Esophagus muscularis mucosa (tissue), 4 donors: Measurements from ENCODE around the gene CDH22. TPM values are rescaled to one million over a fixed set of nuclear protein-coding genes. Genes with fewer than 3 reads are reported as not detected.

Experiments used
- DNase-seq: peaks from one replicate; pipeline ENCODE4 v3.0.0-alpha.2; 2017; ENCODE audit errors: extremely low spot score
- H3K27ac ChIP-seq, 4 donors: fragments of 200-600 bp; sonication (generic); replicated peaks in 1 of 4; 1 replicate in 3 of 4; 2 replicates in 1 of 4; pipeline ENCODE4 v1.5.1; 2016 to 2019; ENCODE audit warnings: mild to moderate bottlenecking in 1 of 4
- H3K27me3 ChIP-seq, 4 donors: fragments of 200-600 bp; sonication (generic); one replicate each; pipeline versions ENCODE4 v1.5.1 to v1.6.0; 2016 to 2019
- H3K36me3 ChIP-seq, 4 donors: fragments of 200-600 bp; sonication (generic); one replicate each; pipeline ENCODE4 v1.5.1; 2016 to 2019
- H3K4me1 ChIP-seq, 4 donors: fragments of 200-600 bp; sonication (generic); one replicate each; pipeline ENCODE4 v1.5.1; 2016 to 2019
- H3K4me3 ChIP-seq, 4 donors: fragments of 200-600 bp; sonication (generic); 1 replicate in 2 of 4; 2 replicates in 2 of 4; pipeline ENCODE4 v1.5.1; 2016 to 2019; ENCODE audit warnings: mild to moderate bottlenecking in 4 of 4, moderate library complexity in 1 of 4
- H3K9me3 ChIP-seq, 4 donors: fragments of 200-600 bp; sonication (generic); 1 replicate in 3 of 4; 2 replicates in 1 of 4; pipeline ENCODE4 v1.5.1; 2016 to 2019
- CTCF ChIP-seq, 3 experiments: fragments of 200-600 bp in 2 of 3; fragments of 450-650 bp in 1 of 3; sonication (generic) in 2 of 3; IDR thresholded peaks; one replicate each; pipeline ENCODE4 v1.5.1; 2017 to 2019; ENCODE audit warnings: antibody characterized with exemption in 3 of 3, mild to moderate bottlenecking in 2 of 3, moderate library complexity in 1 of 3
- EP300 ChIP-seq: sonication (generic); formaldehyde crosslinking; IDR thresholded peaks from one replicate; pipeline ENCODE4 v1.6.1; 2017; ENCODE audit warnings: antibody characterized with exemption
- POLR2A ChIP-seq: fragments of 450-650 bp; IDR thresholded peaks from one replicate; pipeline ENCODE4 v1.6.1; 2017; ENCODE audit warnings: antibody characterized with exemption, moderate library complexity, mild to moderate bottlenecking, low read depth
- POLR2AphosphoS5 ChIP-seq, 2 donors: sonication (generic); formaldehyde crosslinking; IDR thresholded peaks; one replicate each; pipeline ENCODE4 v1.6.1; 2017; ENCODE audit warnings: antibody characterized with exemption in 2 of 2
- WGBS: methylation state at CpG from one replicate; pipeline ENCODE4 v1.1.5; 2018; 5-methylcytosine and 5-hydroxymethylcytosine counted together
- intact Hi-C: fragments of 100-400 bp; cut with DNase I; formaldehyde crosslinking; loops from one replicate; pipeline ENCODE4 v1.15.1; 2023
- total RNA-seq, 4 donors: library from RNA; depleted of rRNA; stranded (reverse); fragments of >200 nt; gene quantifications; one replicate each; pipeline versions ENCODE4 v1.1.0 to v1.2.1, GENCODE V29; 2016

Gene CDH22
- total RNA-seq, 4 donors from 2014 or later: 0.17 to 0.69 (median 0.42) TPM; not detected in 1

GRCh38 chr20:46183768-46184167 lies 124.5 kb downstream of the CDH22 start:
- DNase-seq: no peak
- intact Hi-C loops: no loop called here
- 92% methylated on average over 5 of the region's 5 CpGs for WGBS

GRCh38 chr20:46182276-46183200 lies 125.8 kb downstream of the CDH22 start:
- 52% methylated on average over 11 of the region's 13 CpGs for WGBS
- Histone ChIP-seq H3K4me1 (no peaks in the 10 kb centered on the region), H3K4me3 (no peak overlapping the region), H3K9me3 (no peaks in the 10 kb centered on the region), H3K27me3 (peaks cover 0 to 82% (median 6%) of the 10 kb centered on the region in 4 donors), H3K36me3 (no peaks in the 10 kb centered on the region), H3K27ac (no peak overlapping the region)
- intact Hi-C loops: no loop called here
- no peak for TF ChIP-seq POLR2AphosphoS5 (IDR thresholded peaks at IDR 0.05)
- no peak for DNase-seq

More at GRCh38 chr20:46183768-46184167, 124.5 kb downstream of the CDH22 start:
- TF ChIP-seq POLR2AphosphoS5 (IDR thresholded peaks at IDR 0.05): no peak
- TF ChIP-seq POLR2A: no peak
- TF ChIP-seq CTCF (IDR thresholded peaks at IDR 0.05): no peak
- no peak for TF ChIP-seq EP300
- Histone ChIP-seq H3K27ac (no peak overlapping the region), H3K4me1 (no peaks in the 10 kb centered on the region), H3K4me3 (no peak overlapping the region), H3K9me3 (no peaks in the 10 kb centered on the region), H3K36me3 (no peaks in the 10 kb centered on the region), H3K27me3 (peaks cover 0 to 83% (median 6%) of the 10 kb centered on the region in 4 donors)

- no peaks in the 10 kb centered on the region for H3K9me3 ChIP-seq
- WGBS: 72% methylated on average over 8 of the region's 8 CpGs
- peaks cover 0 to 3% (median 1%) of the 10 kb centered on the region in 4 donors for H3K4me1 ChIP-seq
- peaks cover 0 to 83% (median 11%) of the 10 kb centered on the region in 4 donors for H3K27me3 ChIP-seq
- H3K4me3 ChIP-seq: no peak overlapping the region
- DNase-seq: no peak
- H3K36me3 ChIP-seq: no peaks in the 10 kb centered on the region
- no peak overlapping the region for H3K27ac ChIP-seq
- TF ChIP-seq POLR2AphosphoS5 (IDR thresholded peaks at IDR 0.05): no peak
- TF ChIP-seq POLR2A: no peak
- no peak for TF ChIP-seq CTCF (IDR thresholded peaks at IDR 0.05)
- no peak for TF ChIP-seq EP300
- intact Hi-C loops: no loop called here
These were observed 128.4 kb downstream of the CDH22 start for GRCh38 chr20:46179862-46180261.

DNA sequence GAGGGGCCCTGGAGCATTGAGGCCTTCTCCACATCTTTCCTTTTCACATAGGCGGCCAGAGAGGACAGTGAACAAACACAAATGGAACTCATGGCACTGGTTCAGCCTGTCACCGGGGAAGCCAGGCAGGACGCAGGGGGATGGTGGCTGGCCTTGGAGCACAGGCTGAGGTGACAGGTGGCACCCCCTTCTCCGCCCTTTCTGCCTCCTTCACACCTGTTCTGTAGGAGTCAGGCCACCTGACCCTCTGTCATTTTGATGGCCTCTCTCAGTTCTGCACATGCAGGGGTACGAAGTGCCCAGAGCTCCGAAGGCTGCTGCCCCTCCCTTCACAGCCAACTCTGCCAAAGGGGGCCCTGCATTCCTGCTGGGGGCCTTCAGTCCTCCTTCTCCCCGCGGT lies 129.4 kb downstream of the CDH22 start:
- Histone ChIP-seq H3K27ac (no peak overlapping the region), H3K9me3 (no peaks in the 10 kb centered on the region), H3K4me1 (peaks cover 0 to 11% (median 5%) of the 10 kb centered on the region in 4 donors), H3K4me3 (no peak overlapping the region), H3K27me3 (peaks cover 0 to 86% (median 19%) of the 10 kb centered on the region in 4 donors), H3K36me3 (no peaks in the 10 kb centered on the region)
- intact Hi-C loops: no loop called here
- TF ChIP-seq POLR2AphosphoS5 (IDR thresholded peaks at IDR 0.05) (no peak), EP300 (no peak), CTCF (IDR thresholded peaks at IDR 0.05) (no peak), POLR2A (no peak)
- DNase-seq: no peak
- 67% methylated on average over 8 of the region's 8 CpGs for WGBS

DNA sequence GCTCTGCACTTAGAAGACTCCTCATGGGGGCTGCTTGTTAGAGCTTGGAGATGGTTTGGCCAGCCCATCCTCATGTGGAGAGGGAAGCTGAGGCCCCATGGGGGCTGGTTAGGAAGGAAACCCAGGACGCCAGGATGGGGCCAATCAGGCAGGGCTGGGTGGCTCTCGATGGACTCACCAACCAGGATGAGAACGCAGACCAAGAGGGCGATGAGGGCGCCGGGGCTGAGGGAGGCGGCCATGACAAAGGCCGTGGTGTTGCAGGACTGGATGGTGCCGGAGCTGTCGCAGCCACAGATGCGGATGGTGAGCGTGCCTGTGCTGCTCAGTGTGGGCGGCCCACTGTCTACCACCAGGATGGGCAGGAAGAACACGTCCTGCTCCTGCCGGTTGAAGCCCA lies 130.5 kb downstream of the CDH22 start:
- Histone ChIP-seq H3K27me3 (peaks cover 0 to 87% (median 24%) of the 10 kb centered on the region in 4 donors), H3K4me3 (no peak overlapping the region), H3K9me3 (no peaks in the 10 kb centered on the region), H3K27ac (no peak overlapping the region), H3K4me1 (peaks cover 0 to 11% (median 5%) of the 10 kb centered on the region in 4 donors), H3K36me3 (no peaks in the 10 kb centered on the region)
- no peak for TF ChIP-seq POLR2A
- no peak for TF ChIP-seq POLR2AphosphoS5 (IDR thresholded peaks at IDR 0.05)
- no peak for TF ChIP-seq CTCF (IDR thresholded peaks at IDR 0.05)
- TF ChIP-seq EP300: no peak
- no peak for DNase-seq
- intact Hi-C loops: no loop called here
- WGBS: 87% methylated on average over 15 of the region's 15 CpGs
